GM19238 (cell line): Measurements from ENCODE around the gene SSBP3.

Experiments used
- DNase-seq: peaks from one replicate; pipeline ENCODE4 v3.0.0; 2011; ENCODE audit warnings: low spot score; ENCODE audit not compliant: insufficient read length

SSBP3 gene

GRCh38 chr1:54372978-54373377 is 33.2 kb downstream of the SSBP3 start:
- peak; percentile 35 for DNase-seq

GRCh38 chr1:54371942-54372275 is 34.3 kb downstream of the SSBP3 start:
- DNase-seq: peak; percentile 35

- no peak for DNase-seq
Measured at GRCh38 chr1:54371038-54371941, 34.9 kb downstream of the SSBP3 start.

- DNase-seq: no peak
Measured at GRCh38 chr1:54370287-54370989, 35.8 kb downstream of the SSBP3 start.

- DNase-seq: no peak
Measured at GRCh38 chr1:54367613-54368012, 38.6 kb downstream of the SSBP3 start.

GRCh38 chr1:54365847-54366246 is 40.3 kb downstream of the SSBP3 start:
- DNase-seq: no peak

- DNase-seq: no peak
Measured at GRCh38 chr1:54365398-54365797, 40.8 kb downstream of the SSBP3 start.

- DNase-seq: no peak
Measured at GRCh38 chr1:54364995-54365394, 41.2 kb downstream of the SSBP3 start.

GRCh38 chr1:54364582-54364981 is 41.6 kb downstream of the SSBP3 start:
- DNase-seq: no peak

GRCh38 chr1:54363925-54364324 is 42.3 kb downstream of the SSBP3 start:
- DNase-seq: no peak

GRCh38 chr1:54362881-54363340 is 43.3 kb downstream of the SSBP3 start:
- DNase-seq: no peak

GRCh38 chr1:54361342-54361741 is 44.9 kb downstream of the SSBP3 start:
- no peak for DNase-seq

- no peak for DNase-seq
Measured at GRCh38 chr1:54360165-54361005, 45.8 kb downstream of the SSBP3 start.

GRCh38 chr1:54359393-54360162 is 46.6 kb downstream of the SSBP3 start:
- DNase-seq: no peak

GRCh38 chr1:54358503-54359168 is 47.6 kb downstream of the SSBP3 start:
- no peak for DNase-seq

GRCh38 chr1:54357967-54358366 is 48.2 kb downstream of the SSBP3 start:
- DNase-seq: no peak

- DNase-seq: peak; percentile 23
Measured at GRCh38 chr1:54356680-54357147, 49.5 kb downstream of the SSBP3 start.

- no peak for DNase-seq
Measured at GRCh38 chr1:54355931-54356679, 50.1 kb downstream of the SSBP3 start.

- no peak for DNase-seq
Measured at GRCh38 chr1:54354899-54355298, 51.3 kb downstream of the SSBP3 start.

- no peak for DNase-seq
Measured at GRCh38 chr1:54353959-54354358, 52.2 kb downstream of the SSBP3 start.
